ENCODE results near the gene PAPPA2.

PAPPA2 gene

DNA sequence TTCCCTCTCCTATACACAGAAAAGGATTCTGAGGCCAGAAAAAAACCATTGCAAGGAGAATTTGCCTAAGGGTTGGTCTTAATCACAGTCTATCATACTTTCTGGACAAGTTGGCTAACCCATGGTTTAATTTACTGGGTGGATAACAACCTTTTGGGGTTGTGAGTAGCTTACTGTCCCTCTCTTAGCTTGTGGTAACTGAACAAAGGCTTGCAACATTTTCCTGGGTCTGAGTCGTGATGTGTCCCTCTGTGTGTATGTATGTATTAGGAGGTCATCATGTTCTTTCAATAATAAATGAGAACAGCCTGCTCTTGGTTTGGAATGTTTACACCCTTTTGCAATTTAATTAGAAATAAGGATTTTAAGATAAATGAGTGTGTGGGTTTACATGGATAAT is 36.7 kb downstream of the PAPPA2 start:
- DNase-seq (ENCODE audit: low read depth in 2 of 2, low spot score in 1 of 2) = no peak

DNA sequence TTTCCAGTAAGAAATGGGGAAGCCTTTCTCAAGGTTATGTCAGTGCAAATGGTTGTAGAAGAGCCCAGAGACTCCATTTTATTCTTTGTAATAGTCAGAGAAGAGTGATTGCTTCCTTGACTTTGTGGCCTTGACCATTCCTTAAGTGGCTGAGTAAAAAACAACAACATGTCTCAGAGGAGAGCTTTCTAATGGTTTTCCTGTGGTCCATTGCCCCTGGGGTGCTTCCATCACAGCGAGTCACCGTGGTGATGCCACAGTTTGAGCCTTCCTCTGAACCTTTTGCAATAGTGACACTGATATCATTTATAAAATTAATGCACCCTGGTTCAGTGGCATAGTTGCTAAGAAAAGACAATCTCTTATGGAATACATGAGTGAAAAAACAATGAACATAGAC is 38.6 kb downstream of the PAPPA2 start:
- DNase-seq (ENCODE audit: low read depth in 2 of 2, low spot score in 1 of 2) = no peak

DNA sequence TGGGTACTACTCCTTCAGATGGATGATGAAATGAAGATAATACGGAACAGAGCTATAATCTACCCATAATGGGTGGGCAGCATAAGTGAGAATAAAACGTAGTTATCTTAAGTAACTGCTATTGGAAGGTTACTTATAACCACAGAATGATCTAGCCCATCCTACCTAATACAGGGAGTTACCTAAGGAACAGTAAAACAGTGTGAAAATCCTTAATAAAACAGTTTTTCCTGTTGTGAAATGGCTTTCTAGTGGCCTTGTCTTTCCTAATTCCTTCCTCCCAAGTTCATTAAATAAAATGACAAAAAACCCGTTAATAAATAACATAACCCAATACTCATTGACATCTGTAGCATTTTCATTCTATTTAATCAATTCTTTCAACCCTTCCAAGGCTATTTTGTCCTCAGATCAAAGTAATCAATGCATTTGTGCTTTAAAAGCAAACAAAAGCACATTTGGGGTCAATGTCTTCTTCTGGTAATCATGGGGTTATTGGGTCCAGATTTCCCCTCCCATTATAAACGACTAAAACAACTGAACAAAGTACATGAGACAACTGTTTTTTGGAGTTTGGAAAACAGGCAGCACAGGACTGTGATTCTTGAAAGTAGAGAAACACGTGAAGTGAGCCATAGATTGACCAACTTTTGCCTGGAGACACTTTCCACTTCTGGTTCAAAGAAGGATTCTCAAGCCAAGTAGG is 42.0 kb downstream of the PAPPA2 start:
- DNase-seq (ENCODE audit: low read depth in 2 of 2, low spot score in 1 of 2) = no peak

DNA sequence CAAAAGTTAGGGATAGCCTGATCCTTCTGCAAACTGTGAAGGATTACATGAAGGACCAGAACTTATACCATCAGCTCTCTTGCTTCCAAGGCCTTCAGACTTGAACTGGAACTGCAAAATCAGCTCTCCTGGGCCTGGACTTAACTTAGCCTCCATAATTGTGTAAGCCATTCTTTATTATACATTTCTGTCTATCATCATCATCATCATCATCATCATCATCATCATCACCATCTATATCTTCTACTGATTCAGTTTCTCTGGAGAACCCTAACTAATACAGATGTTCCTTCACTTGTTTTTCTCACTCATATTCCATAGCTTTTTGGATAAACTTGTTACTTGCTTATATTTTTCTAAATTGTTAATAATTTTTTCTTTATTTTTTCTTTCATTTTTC is 50.0 kb downstream of the PAPPA2 start:
- no peak for DNase-seq (ENCODE audit: low read depth in 2 of 2, low spot score in 1 of 2)

DNA sequence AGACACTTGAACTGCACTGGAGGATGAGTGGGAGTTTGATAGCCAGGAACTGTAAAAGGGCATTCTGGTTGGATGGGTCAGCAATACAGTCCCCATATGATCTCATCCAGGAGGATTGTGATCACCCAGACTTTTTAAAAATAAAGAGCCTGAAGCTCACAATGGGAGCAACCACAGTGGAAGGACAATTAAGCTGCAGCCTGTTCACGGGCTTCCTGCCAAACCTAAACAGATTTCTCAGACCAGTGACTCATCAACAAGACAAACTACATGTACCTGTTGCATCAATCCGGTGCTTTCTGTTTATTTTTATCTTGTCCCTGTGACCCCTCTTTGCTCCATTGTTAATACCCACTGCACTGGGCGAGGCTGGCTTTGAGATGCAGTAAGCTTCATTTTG is 52.3 kb downstream of the PAPPA2 start:
- DNase-seq (ENCODE audit: low read depth in 2 of 2, low spot score in 1 of 2) = no peak

DNA sequence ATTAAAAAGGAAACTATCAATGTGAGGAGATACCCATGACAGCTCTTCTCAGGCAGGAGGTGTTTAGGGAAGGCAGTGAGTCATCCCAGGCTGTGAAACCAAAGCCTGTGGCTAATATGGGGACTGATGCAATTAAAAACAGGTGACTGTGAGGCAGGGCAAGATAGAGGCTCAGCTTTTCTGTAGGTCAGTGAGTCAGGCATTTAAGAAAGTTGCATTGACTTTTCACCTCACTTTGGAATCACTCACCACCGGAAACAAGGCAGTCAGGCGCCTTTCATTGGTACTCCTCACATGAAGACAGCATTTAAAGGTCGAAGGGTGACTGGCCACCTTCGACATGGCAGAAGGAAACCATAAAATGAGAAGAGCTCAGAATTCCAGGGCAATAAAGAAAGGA is 54.5 kb downstream of the PAPPA2 start:
- no peak for DNase-seq (ENCODE audit: low read depth in 2 of 2, low spot score in 1 of 2)

DNA sequence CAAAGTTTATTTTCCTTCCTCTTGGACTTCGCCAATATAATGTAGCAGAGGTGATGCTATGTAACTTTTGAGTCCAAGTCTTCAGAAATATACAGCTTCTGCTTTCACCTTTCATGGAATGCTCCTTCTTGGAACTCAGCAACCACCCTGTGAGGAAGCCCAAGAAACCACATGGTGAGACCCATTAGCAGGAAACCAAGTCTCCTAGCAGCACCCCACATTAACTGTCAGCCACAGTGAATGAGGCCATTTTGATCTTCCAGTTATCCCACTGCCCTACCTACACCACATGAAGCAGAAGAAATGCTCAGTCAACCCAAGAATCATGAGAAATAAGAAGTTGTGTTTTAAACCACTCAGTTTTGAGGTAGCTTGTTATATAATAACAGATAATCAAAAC is 58.2 kb downstream of the PAPPA2 start:
- no peak for DNase-seq (ENCODE audit: low read depth in 2 of 2, low spot score in 1 of 2)

DNA sequence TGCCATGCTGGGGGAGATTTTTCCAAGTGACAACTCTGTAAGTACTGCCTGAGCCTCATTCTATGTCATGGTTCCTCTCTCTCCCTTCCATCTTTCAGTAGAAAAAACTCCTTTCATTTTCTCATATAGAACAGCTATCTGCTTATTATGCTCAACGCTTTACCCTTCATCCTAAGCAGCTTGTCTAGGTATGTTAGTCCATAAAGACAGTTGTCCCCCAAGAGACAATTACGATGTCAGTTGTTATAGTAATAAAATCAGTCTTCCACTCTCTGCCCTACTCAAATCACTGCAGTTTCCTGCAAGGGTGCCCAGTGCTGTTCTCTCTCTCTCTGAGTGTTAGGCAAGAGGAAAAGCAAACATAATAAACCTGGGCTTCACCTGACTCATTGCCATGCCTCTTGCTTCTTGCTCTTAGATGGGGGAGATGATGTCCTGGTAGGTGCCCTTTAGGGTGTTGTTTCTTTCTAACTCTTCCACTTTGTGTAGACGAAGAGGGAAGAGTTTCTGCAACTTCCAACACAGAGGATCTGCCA is 59.4 kb downstream of the PAPPA2 start:
- no peak for DNase-seq (ENCODE audit: low read depth in 2 of 2, low spot score in 1 of 2)

DNA sequence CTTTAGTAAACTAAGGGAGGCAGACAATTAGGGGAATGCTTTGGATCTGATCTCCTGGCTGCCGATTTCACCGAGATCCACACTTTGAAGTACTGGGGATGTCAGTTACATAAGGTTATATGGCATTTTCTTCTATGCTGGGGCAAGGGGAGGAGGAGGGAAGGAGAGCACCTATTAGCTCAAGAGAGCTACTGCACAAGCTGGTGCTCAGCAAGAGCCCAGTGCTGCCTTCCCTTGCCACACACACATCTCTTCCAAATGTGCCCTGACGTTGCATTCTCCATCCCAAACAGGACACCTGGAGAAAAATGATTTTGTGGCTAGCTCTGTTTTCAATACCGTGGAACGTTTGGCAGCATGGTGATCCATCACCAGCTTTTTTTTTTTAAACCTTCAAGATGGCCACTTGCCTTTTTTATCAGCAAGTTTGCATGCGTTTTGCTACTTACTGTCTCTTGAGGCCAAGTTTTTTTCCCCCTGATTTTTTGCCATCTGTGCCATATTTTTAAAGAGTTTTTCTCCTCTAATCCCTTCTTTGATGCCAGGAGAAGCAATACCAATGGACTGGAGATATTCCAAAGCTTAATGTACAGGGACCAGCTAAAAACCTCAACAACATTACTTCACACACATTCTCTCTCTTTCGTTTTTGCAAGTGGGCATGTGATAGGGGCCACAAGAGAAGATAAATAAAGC is 66.6 kb downstream of the PAPPA2 start:
- no peak for DNase-seq (ENCODE audit: low read depth in 2 of 2, low spot score in 1 of 2)

DNA sequence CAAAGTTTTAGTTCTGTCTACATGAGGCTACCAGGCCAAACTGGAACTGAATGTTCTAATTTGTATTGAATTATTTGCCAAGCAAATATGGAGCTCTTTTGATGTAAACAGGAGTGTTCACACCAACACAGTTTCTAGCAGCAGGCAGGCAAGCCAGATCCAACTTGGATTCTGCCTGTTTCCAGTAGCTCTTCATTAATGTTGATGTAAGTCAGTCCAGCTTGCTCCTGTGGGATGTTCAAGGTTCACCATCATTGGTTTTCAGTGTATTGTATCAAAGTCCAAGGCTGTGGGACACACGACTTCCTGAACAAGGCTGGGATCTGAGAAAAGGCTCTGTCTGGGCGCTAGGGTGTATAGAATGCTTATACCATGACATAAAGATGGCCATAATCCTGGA is 68.1 kb downstream of the PAPPA2 start:
- no peak for DNase-seq (ENCODE audit: low read depth in 2 of 2, low spot score in 1 of 2)

DNA sequence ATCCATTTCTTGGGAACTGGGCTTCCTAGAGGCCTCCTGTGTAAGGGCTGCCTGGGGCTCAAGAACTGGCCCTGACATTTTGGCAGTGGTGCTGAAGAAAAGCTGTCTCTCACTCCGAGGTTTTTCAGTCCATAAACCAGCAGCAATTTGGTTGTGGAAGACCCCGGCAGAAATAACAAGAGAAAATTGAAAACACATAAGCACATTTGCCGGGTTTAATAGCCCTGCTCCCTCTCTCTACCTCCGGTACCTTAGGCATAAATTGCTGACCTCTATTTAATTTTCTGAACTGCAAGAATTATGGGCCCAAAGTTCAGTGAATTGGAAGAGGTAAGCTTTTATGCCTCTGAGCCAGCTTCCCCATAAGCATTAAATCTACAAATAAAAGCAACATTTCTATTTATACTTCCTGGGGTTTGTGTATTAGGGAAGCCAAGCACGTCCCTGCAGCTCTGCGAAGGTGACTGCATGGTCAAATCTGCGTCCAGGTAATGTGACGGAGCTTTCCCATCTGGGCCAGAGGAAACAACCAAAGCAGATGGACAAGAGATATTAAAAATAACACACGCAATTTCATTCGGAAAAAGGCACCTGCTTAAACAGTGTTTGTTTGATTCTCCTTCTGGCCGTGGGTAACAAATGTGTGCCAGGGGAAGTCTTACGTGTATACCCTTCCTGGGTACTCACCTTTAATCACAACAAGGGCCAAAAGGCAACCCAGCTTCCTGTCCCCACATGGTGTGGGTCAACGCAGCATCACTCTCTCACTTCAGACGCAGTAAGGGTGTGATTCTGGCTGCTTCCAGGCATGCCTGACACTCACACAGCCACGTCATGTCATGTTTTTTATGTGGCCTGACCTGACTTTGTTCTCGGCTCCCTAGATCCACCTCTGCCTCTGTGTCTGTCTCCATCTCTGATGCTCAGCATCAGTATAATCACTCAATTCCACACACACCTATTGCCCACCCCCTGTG is 69.2 kb downstream of the PAPPA2 start:
- DNase-seq (ENCODE audit: low read depth in 2 of 2, low spot score in 1 of 2) = no peak

DNA sequence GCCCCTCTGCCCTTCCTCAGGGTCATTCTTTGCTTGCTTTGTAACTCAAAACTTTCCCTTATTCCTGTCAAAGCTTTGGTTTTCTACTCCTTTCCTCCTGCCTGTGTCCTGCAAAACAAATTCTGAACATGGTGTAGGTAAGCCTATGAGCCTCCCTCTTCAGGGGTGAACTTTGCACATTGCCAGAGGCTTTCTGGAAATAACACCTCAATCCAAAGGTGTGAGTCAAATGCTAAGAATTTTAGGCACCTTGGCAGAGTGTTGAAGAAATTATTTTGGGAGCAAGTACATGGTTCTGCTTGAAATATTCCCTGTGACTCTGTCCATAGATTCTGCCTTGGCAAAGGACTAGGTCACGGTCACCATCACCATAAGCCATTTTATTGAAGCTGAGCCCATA is 70.0 kb downstream of the PAPPA2 start:
- DNase-seq (ENCODE audit: low read depth in 2 of 2, low spot score in 1 of 2) = no peak

DNA sequence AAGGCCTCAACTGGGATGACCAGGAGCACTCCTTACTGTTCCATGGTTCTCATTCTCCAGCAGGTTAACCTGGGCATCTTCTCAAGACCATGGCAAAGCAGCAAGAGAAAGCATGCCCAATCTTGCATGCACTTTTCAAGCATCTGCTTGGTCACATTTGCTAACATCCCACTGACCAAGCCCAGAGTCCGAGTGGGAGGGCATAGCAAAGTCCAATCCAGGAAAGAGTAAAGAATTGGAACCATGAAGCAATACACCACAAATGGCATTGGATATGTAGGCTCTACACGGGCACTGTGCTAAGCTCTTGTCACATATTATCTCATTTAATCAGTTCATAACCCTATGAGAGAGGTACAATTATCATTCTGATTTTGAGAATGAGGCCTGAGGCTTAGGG is 73.6 kb downstream of the PAPPA2 start:
- DNase-seq (ENCODE audit: low read depth in 2 of 2, low spot score in 1 of 2) = no peak

DNA sequence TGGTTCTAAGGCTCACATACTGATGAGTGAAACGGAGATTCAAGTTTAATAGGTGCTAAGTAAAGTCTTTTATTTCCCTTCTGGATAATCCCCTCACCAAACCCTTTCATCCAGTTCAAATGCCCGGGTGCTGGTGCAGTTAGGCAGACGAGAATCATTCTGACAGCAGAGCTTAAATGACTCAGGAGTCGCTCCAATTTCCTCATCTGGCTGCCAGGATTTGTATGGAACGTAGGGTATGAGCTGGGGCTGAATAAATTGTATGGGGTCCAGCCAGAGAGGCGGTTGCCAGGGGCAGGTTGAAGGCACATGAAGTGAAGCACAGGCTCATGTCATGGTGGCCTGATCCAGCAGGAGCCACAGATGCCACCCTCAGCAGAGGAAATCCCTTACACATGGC is 76.0 kb downstream of the PAPPA2 start:
- no peak for DNase-seq (ENCODE audit: low read depth in 2 of 2, low spot score in 1 of 2)

DNA sequence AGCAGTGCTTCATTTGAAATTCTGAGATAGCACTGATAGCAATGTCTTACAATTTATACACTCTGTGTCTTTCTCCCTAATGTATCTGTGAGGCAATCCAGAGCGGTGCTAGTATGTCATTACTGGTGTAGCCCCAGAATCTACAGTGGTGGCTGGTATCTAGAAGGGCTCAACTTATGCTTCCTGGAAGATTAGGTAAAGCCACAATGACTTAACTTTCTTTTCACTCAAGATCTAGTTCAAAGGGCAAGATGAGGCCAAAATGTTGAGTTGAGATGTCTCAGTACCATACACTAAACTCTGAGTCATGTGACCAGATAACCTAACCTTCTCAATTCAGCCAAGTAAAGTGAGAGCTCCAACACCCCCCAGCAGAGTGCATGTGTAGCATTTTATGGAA is 77.5 kb downstream of the PAPPA2 start:
- no peak for DNase-seq (ENCODE audit: low read depth in 2 of 2, low spot score in 1 of 2)

DNA sequence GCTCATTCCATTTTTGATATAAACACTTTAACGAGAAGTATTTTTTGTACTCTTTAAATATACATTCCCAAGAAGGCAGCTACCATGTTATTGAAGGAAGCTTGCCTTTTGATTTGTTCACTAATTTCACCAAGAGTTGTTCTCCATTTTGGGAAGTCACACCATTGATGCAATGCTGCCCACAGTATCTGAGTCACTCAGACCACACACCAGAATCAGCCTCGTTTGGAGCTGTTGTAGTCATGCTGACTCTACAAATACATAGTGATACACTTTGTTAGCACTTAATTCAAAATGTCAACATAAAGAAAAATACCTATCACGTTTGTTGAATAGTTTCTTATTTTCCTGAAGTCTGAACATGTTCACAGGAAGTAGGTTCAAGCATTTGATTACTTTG is 78.7 kb downstream of the PAPPA2 start:
- DNase-seq (ENCODE audit: low read depth in 2 of 2, low spot score in 1 of 2) = no peak

DNA sequence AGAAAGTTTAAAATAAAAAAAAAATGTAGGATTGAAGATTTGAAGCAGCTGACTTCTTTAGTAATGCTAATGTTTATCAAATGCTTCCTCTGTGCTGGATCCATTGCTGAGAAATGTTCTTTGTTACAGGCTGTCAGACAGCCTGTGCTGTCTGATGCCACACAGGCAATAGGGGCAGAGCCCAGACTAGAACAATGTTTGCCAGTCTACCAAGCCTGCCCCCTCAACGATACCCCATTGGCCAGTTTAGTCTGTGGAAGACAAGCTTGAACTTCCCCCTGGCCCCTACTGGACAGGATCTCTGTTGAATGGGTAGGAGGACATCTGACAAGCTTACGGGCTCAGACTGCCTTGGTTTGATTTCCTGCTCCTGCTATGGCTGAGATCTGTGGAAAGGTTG is 79.4 kb downstream of the PAPPA2 start:
- DNase-seq (ENCODE audit: low read depth in 2 of 2, low spot score in 1 of 2) = no peak

DNA sequence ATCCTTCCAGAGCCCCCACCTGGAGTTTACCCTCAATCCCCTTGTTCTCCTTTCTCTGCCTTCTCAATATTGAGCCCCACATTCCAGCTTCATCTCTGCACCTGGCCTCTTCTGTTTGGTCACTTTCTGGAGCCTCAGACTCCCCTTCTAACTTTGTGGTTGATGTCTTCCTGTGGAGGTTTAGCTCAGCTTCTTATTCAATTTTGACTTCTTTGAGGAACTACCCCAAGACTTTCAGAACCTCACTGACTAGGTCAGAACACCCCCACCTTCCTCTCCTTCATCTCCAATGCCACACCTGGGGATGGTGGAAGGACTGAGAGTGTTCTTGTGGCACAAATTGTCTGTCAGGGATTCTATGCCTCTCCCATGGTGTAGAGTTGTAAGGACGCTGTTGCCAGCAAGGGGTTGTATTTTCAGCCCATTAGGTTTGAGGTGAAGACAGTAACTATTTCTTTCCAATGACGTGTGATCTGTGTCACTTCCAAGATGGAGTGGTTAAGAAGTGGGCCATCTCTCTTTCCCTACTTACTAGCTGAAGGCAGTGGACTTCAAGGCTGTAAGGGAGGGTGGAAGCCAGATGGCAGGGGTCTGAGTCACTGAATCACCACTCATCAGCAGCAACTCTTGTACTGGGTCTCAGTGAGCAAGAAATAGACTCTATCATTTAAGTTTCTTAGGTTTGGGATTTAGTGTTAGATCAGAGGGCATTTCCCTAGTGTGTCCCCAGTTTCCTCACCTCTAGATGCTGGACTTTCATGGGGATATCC is 80.6 kb downstream of the PAPPA2 start:
- DNase-seq (ENCODE audit: low read depth in 2 of 2, low spot score in 1 of 2) = no peak

DNA sequence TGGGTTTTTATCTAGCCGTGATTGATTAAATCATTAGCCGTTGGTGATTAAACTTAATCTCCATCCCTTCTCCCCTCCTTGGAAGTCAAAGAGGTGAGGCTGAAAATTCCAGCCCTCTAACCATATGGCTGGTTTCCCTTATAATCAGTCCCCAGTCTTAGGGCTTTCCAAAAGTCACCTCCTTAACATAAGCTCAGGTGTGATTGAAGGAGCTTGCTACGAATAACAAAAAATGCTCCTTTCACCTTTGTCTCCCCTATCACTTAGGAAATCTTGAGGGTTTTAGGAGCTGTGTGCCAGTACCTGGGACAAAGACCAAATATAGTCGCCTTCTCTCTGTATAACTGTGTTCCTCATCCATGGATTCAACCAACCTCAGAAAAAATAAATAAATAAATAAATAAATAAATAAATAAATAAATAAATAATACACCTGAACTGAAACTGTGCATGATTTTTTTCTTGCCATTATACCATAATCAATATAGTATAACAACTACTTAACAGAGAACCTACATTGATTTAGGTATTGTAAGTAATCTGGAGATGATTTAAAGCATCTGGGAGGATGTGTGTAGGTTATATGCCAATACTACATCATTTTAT is 82.2 kb downstream of the PAPPA2 start:
- no peak for DNase-seq (ENCODE audit: low read depth in 2 of 2, low spot score in 1 of 2)

DNA sequence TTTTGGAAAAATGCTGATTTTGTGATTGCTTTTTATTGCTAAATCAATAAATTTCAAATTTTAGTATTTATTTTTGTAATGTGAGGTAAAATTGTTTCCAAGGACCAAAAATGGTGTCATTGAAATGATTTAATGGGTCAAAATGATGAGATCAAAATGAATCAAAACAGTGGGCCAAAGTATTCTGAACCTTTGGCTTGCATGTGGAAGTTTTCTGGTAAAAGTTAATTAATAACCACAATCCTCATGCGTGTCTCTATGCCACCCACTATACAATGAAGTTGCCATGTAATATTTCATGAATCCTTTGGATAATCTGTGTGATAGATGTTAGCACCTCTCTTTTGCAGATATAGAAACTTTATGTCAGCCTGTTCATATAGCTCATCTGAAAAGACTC is 83.8 kb downstream of the PAPPA2 start:
- DNase-seq (ENCODE audit: low read depth in 2 of 2, low spot score in 1 of 2) = no peak

DNA sequence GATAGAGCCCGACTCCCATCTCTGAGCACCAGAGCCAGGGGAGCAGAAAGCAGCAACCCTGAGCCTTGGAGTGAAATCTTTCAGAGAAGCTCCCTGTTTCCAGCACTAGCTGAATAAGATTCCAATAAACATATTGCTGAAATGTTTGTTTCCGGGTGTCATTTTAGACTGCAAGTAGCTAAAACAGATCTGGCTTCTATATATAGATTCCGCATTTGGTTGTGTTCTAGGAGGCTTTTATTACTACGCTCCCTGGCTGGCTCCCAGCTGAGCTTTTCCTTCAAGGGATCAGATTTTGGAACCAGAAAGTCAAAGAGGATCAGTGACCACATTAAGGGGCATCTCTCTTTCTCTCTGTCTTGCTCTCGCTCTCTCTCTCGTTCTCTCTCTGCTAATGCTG is 88.2 kb downstream of the PAPPA2 start:
- no peak for DNase-seq (ENCODE audit: low read depth in 2 of 2, low spot score in 1 of 2)

All from stimulated activated CD8-positive, alpha-beta memory T cell treated with anti-CD3 and anti-CD28 coated beads, Interleukin-4, amount 100 ng/mL, for 4 hours (primary cell).